Measurements from ENCODE around the gene SRSF9.
"Not testable (repeated sequence)": the region's sequence is repeated elsewhere in the genome, so short reads cannot be mapped to it uniquely, and the experiment has no call there.

SRSF9 gene, protein sequence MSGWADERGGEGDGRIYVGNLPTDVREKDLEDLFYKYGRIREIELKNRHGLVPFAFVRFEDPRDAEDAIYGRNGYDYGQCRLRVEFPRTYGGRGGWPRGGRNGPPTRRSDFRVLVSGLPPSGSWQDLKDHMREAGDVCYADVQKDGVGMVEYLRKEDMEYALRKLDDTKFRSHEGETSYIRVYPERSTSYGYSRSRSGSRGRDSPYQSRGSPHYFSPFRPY

DNA sequence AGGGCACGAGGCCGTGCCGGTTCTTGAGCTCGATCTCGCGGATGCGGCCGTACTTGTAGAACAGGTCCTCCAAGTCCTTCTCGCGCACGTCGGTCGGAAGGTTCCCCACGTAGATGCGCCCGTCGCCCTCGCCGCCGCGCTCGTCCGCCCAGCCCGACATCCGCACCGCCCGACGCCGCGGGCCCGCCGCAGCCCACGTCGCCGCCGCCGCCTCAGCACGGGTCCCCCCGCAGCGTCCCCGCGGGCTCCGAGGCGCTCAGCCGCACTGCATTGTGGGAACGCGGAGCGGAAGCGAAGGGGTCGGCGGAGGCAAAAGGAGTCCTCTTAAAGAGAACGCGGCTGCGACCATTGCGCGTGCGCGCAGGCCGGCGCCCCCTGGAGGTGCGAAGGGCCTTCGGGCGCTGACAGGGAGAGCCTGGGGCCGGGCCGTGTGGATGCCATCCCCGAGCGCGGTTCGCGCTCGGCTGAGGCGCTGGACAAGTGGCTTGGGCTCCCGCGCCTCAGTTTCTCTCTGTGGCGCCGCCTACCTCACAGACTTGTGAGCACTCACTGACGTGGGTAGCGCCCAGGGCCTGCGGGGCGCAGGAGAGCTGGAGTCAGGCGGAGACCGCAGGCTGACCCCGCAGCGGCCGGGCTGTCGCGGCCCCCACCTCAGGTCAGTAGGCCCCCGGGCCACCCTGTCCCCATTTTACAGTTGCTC is at the start of gene SRSF9:
SRSF9 (minus strand) TSS at position 299 of the 700 bp plus-strand sequence; CDS start at position 160, 139 bp downstream.
- DNase-seq (ENCODE audit: low read depth in 1 of 2, low spot score in 1 of 2), result peak; percentile 94 to 96

DNA sequence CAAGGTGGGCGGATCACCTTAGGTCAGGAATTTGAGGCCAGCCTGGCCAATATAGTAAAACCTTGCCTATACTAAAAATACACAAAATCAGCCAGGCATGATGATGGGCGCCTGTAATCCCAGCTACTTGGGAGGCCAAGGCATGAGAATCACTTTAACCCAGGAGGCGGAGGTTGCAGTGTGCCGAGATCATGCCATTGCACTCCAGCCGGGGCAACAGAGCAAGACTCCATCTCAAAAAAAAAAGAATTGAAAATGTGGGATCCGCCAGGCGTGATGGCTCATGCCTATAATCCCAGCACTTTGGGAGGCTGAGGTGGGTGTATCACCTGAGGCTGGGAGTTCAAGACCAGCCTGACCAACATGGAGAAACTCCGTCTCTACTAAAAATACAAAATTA is 49.8 kb upstream of the SRSF9 start:
- DNase-seq (ENCODE audit: low read depth in 1 of 2, low spot score in 1 of 2), result not testable (repeated sequence)

DNA sequence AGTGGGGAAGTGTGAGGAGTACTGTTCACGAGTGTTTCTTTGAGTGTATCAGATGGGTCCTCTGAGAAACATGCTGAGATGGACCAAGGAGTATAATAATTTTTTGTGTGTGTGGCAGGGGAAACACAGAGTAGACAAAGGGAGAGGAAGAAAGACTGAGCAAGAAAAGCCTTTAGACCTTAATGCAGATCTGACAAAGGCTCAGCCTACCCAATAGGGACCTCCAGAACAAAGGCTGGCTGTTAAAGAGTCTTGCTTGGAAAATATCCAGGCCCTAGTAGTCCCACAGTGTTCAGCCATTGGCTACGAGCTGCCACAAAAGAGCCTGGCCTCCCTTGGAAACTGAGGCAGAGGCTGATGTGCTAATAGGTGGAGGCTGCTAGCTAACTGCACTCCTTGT is 45.9 kb upstream of the SRSF9 start:
- no peak for DNase-seq (ENCODE audit: low read depth in 1 of 2, low spot score in 1 of 2)

DNA sequence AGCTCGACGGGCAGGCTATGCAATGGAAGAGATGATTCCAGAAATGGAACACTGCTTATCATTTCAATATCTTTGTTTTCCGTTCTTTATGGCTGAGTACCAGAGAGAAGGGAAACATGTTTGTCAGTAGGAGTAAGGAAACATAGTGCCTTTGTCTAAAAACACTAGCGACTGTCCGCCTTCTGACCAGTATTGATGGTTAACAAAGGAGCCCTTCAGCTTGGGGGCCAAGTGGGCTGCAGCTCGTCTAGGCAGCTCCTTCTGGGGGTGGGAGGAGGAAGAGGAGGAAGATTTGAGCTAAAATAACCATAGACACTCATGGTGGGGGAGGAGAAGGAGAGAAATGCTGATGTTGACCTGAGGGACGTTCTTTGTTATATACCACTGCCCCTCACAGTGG is 44.5 kb upstream of the SRSF9 start:
- no peak for DNase-seq (ENCODE audit: low read depth in 1 of 2, low spot score in 1 of 2)

DNA sequence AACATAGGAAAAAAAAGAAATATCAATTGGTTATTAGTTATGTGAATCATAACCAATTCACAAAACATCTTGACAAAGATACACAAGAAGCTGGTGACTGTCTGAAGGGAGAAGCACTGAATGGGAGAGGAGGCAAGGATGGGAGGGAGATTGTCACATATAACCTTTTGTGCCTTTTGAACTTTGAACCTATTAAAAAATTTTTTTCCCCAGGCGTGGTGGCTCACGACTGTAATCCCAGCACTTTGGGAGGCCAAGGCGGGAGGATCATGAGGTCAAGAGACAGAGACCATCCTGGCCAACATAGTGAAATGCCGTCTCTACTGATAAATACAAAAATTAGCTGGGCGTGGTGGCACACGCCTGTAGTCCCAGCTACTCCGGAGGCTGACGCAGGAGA is 39.0 kb upstream of the SRSF9 start:
- DNase-seq (ENCODE audit: low read depth in 1 of 2, low spot score in 1 of 2), result no peak

DNA sequence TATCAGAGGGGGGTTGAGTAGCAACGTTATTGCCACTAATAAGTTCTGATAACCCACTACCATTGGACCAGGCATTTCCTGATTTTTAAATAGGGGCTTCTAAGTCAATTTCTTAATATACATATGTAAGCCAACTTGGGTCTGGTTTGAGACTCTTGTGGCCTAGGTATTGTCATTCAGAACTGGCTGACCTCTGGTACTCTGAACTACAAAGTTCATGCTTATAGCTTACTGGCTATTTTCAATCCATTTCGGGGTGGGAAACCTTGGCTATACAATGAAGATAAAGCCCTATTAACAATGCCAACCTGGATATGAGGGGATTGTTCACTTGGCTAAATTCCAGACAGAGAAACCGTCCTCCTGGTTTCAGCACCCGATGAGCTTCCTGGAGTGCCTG is 35.0 kb upstream of the SRSF9 start:
- DNase-seq (ENCODE audit: low read depth in 1 of 2, low spot score in 1 of 2), result no peak

- no peak for DNase-seq (ENCODE audit: low read depth in 1 of 2, low spot score in 1 of 2)
These were observed 31.0 kb upstream of the SRSF9 start for GRCh38 chr12:120500581-120500980.

- no peak for DNase-seq (ENCODE audit: low read depth in 1 of 2, low spot score in 1 of 2)
These were observed 29.4 kb upstream of the SRSF9 start for GRCh38 chr12:120498870-120499515.

- DNase-seq (ENCODE audit: low read depth in 1 of 2, low spot score in 1 of 2), result no peak
These were observed 28.1 kb upstream of the SRSF9 start for GRCh38 chr12:120497524-120498150.

- peak in 1 of 2 donors; percentile 22 for DNase-seq (ENCODE audit: low read depth in 1 of 2, low spot score in 1 of 2)
These were observed 27.1 kb upstream of the SRSF9 start for GRCh38 chr12:120496413-120497340.

- peak; percentile 97 to 98 for DNase-seq (ENCODE audit: low read depth in 1 of 2, low spot score in 1 of 2)
These were observed 26.3 kb upstream of the SRSF9 start, which contains the start of gene DYNLL1 for GRCh38 chr12:120495731-120496412. DYNLL1 (plus strand) TSS chr12:120496113; CDS start chr12:120496422, 309 bp downstream.

- peak in 1 of 2 donors; percentile 4 for DNase-seq (ENCODE audit: low read depth in 1 of 2, low spot score in 1 of 2)
These were observed 25.7 kb upstream of the SRSF9 start for GRCh38 chr12:120495186-120495730.

DNA sequence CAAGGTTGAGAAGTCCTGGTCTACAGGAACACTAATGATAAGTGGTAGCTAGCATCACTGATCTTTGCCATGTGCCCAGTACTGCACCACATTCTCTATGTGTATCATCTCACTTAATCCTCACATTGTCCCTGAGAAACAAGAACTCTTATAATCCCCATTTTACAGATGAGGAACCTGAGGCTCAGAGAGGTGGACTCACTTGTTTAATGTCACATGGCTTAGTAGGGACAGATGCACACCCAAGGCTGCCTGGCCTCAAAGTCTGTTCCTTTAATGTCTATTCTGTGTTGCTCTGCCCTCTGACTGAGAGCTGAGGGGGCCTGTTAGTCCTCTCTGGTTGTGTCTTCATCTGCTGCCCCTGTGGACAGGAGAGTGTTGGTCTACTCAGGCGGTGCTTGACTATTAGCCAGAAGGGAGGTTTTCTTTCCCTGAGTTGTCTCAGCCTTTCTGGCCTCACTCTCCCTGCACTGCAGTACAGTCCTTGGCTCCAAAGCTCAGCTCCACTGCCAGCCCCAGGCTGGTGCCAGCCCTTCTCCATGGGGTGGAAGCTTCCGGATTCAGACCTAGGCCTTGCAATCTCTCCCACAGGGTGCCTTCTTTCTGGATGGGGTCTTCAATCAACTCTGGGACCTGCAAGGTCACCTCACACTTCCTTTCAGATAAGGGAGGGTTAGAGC is 21.4 kb upstream of the SRSF9 start:
- no peak for DNase-seq (ENCODE audit: low read depth in 1 of 2, low spot score in 1 of 2)

DNA sequence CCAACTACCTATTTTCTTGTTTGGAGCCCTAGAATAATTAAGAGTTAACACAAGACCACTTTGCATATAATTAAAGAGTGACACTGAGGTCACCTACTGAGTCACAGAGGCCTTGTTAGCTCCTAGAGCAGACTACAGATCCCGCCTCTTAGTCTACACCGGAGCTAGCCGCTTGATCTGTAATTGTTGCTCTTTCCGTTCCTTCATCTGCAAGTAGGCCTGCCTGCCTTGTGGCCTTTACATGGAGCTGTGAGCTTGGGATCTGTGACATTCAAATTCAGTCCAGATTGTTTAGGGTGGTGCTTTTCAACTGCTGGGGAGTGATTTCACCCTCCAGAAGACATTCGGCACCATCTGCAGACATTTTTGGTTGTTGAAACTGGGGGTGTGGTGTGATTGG is 20.8 kb upstream of the SRSF9 start:
- no peak for DNase-seq (ENCODE audit: low read depth in 1 of 2, low spot score in 1 of 2)

GRCh38 chr12:120489018-120489417 is 19.5 kb upstream of the SRSF9 start:
- DNase-seq (ENCODE audit: low read depth in 1 of 2, low spot score in 1 of 2), result no peak

GRCh38 chr12:120488057-120488640 is 18.6 kb upstream of the SRSF9 start:
- no peak for DNase-seq (ENCODE audit: low read depth in 1 of 2, low spot score in 1 of 2)

- not testable (repeated sequence) for DNase-seq (ENCODE audit: low read depth in 1 of 2, low spot score in 1 of 2)
These were observed 18.0 kb upstream of the SRSF9 start for GRCh38 chr12:120487552-120487951.

- DNase-seq (ENCODE audit: low read depth in 1 of 2, low spot score in 1 of 2), result no peak
These were observed 16.7 kb upstream of the SRSF9 start for GRCh38 chr12:120485961-120486881.

Data from activated CD4-positive, alpha-beta T cell treated with anti-CD3 and anti-CD28 coated beads, Interleukin-2, amount 50 U/mL, for 24 hours (primary cell).